SK-N-SH (cell line): ENCODE results near the gene GSC2. TPM values are rescaled to one million over a fixed set of nuclear protein-coding genes. Genes with fewer than 3 reads are reported as not detected.

Experiments
- CTCF ChIA-PET: fragments of 300-600, 350-600 bp; formaldehyde crosslinking; extraction: SDS; loops from one replicate; lab custom pipeline; 2021; lab: Yijun Ruan, JAX
- POLR2A ChIA-PET: fragments of 350-600 bp; sonication (Branson Sonifier 250); formaldehyde crosslinking; extraction: SDS; loops from one replicate; lab custom pipeline; 2020; ENCODE audit warnings: antibody characterized with exemption, inconsistent platforms; lab: Yijun Ruan, JAX
- DNase-seq: peaks from one replicate; pipeline ENCODE4 v3.0.0; 2012
- H2AFZ ChIP-seq: fragments of 200-600 bp; sonication (generic); 2 replicates; pipeline ENCODE4 v1.8.1; 2016; ENCODE audit warnings: antibody characterized with exemption, mild to moderate bottlenecking, low read depth
- H3F3A ChIP-seq: fragments of 200-600 bp; sonication (generic); replicated peaks from 2 replicates; pipeline ENCODE3; 2016; ENCODE audit warnings: antibody characterized with exemption, mild to moderate bottlenecking; ENCODE audit not compliant: insufficient read depth
- H3K27ac ChIP-seq, 2 experiments: fragments of 200-500 bp in 1 of 2; fragments of 200-600 bp in 1 of 2; sonication (Bioruptor generic) in 1 of 2; sonication (generic), shearing (Covaris generic) in 1 of 2; 2 replicates each; pipeline versions ENCODE4 v1.5.1 to v1.6.1; 2014 to 2016; ENCODE audit warnings: low read depth in 2 of 2, inconsistent platforms in 1 of 2, low read length in 1 of 2, mild to moderate bottlenecking in 1 of 2, mixed read lengths in 1 of 2
- H3K27me3 ChIP-seq: fragments of 200-600 bp; sonication (generic), shearing (Covaris generic); 2 replicates; pipeline ENCODE4 v1.6.1; 2016; ENCODE audit warnings: mixed run types; ENCODE audit not compliant: insufficient read depth
- H3K36me3 ChIP-seq, 2 experiments: fragments of 200-500 bp in 1 of 2; fragments of 200-600 bp in 1 of 2; sonication (Bioruptor generic) in 1 of 2; sonication (generic) in 1 of 2; replicated peaks in 1 of 2; 2 replicates each; pipeline versions ENCODE3 to v1.5.1; 2014 to 2016; ENCODE audit warnings: low read length in 1 of 2, mild to moderate bottlenecking in 1 of 2; ENCODE audit not compliant: insufficient read depth in 2 of 2, control insufficient read depth in 1 of 2
- H3K4me1 ChIP-seq, 2 experiments: fragments of 200-500 bp in 1 of 2; fragments of 200-600 bp in 1 of 2; sonication (Bioruptor generic) in 1 of 2; sonication (generic), shearing (Covaris generic) in 1 of 2; 2 replicates each; pipeline versions ENCODE4 v1.5.1 to v1.6.1; 2014 to 2016; ENCODE audit warnings: low read depth in 1 of 2, low read length in 1 of 2, mixed run types in 1 of 2; ENCODE audit not compliant: insufficient read depth in 2 of 2, control insufficient read depth in 1 of 2
- H3K4me2 ChIP-seq: fragments of 200-600 bp; sonication (generic), shearing (Covaris generic); 2 replicates; pipeline ENCODE4 v1.6.1; 2017; ENCODE audit warnings: mixed run types
- H3K4me3 ChIP-seq, 2 experiments: fragments of 200-500 bp in 1 of 2; fragments of 200-600 bp in 1 of 2; sonication (Bioruptor generic) in 1 of 2; sonication (generic), shearing (Covaris generic) in 1 of 2; 2 replicates each; pipeline versions ENCODE4 v1.5.1 to v1.8.1; 2014 to 2016; ENCODE audit warnings: low read depth in 2 of 2, inconsistent platforms in 1 of 2, low read length in 1 of 2, mild to moderate bottlenecking in 1 of 2, mixed read lengths in 1 of 2, moderate library complexity in 1 of 2
- H3K79me2 ChIP-seq: fragments of 200-600 bp; sonication (generic); 2 replicates; pipeline ENCODE4 v1.8.1; 2017; ENCODE audit warnings: mild to moderate bottlenecking; ENCODE audit not compliant: insufficient read depth
- H3K9ac ChIP-seq: fragments of 200-600 bp; sonication (generic); 2 replicates; pipeline ENCODE4 v1.6.1; 2017; ENCODE audit warnings: mixed run types
- H3K9me2 ChIP-seq: fragments of 200-600 bp; sonication (generic); 2 replicates; pipeline ENCODE4 v1.6.1; 2017; ENCODE audit warnings: mixed run types
- H3K9me3 ChIP-seq: fragments of 200-600 bp; sonication (generic); 2 replicates; pipeline ENCODE4 v1.6.1; 2017; ENCODE audit warnings: mixed run types, mild to moderate bottlenecking, moderate library complexity
- H4K20me1 ChIP-seq: fragments of 200-600 bp; sonication (generic); 2 replicates; pipeline ENCODE4 v1.6.1; 2017; ENCODE audit warnings: mild to moderate bottlenecking, mixed run types; ENCODE audit not compliant: insufficient read depth
- ELF1 ChIP-seq: IDR thresholded peaks from 2 replicates; pipeline ENCODE4 v1.4.0; 2012
- EP300 ChIP-seq, 2 experiments: IDR thresholded peaks; 2 replicates each; pipeline versions ENCODE4 v1.4.0 to v1.6.1; 2012; ENCODE audit warnings: borderline replicate concordance in 1 of 2, low read depth in 1 of 2, low read length in 1 of 2
- GABPA ChIP-seq: IDR thresholded peaks from 2 replicates; pipeline ENCODE4 v1.4.0; 2012; ENCODE audit warnings: low read depth, mild to moderate bottlenecking
- JUND ChIP-seq: IDR thresholded peaks from 2 replicates; pipeline ENCODE4 v1.4.0; 2012
- MEF2A ChIP-seq: IDR thresholded peaks from 2 replicates; pipeline ENCODE4 v1.4.0; 2012; ENCODE audit warnings: low read depth, borderline replicate concordance
- MXI1 ChIP-seq: IDR thresholded peaks from 2 replicates; pipeline ENCODE4 v1.6.1; 2012; ENCODE audit warnings: mild to moderate bottlenecking, low read depth, low read length, improper control_type of control experiment
- NFIC ChIP-seq: IDR thresholded peaks from 2 replicates; pipeline ENCODE4 v1.4.0; 2012; ENCODE audit warnings: borderline replicate concordance
- PBX3 ChIP-seq: IDR thresholded peaks from 2 replicates; pipeline ENCODE4; 2012
- RAD21 ChIP-seq: IDR thresholded peaks from 2 replicates; pipeline ENCODE4 v1.6.1; 2012; ENCODE audit warnings: mild to moderate bottlenecking, low read length
- SMC3 ChIP-seq: IDR thresholded peaks from 2 replicates; pipeline ENCODE4 v1.6.1; 2012; ENCODE audit warnings: low read depth, low read length, improper control_type of control experiment
- TAF1 ChIP-seq: IDR thresholded peaks from 2 replicates; pipeline ENCODE4 v1.6.1; 2012; ENCODE audit warnings: low read depth, mild to moderate bottlenecking, low read length, moderate library complexity, borderline replicate concordance
- TCF12 ChIP-seq: IDR thresholded peaks from 2 replicates; pipeline ENCODE4 v1.4.0; 2012
- USF2 ChIP-seq: fragments of 150-350 bp; IDR thresholded peaks from 2 replicates; pipeline ENCODE4 v1.6.1; 2017; ENCODE audit warnings: antibody characterized with exemption, low read length, low read depth, borderline replicate concordance
- YY1 ChIP-seq: IDR thresholded peaks from 2 replicates; pipeline ENCODE4 v1.4.0; 2012; ENCODE audit warnings: low read depth, mild to moderate bottlenecking
- ZBTB33 ChIP-seq: IDR thresholded peaks from 2 replicates; pipeline ENCODE4 v1.4.0; 2012; ENCODE audit warnings: low read depth, borderline replicate concordance
- WGBS: methylation state at CpG from one replicate; pipeline ENCODE4 v1.1.6; 2017; ENCODE audit warnings: low lambda C conversion rate; 5-methylcytosine and 5-hydroxymethylcytosine counted together
- polyA plus RNA-seq, 3 experiments: library from polyadenylated mRNA; depleted of rRNA; stranded (reverse); fragments of >200 nt; gene quantifications; 2 replicates each; pipeline ENCODE4 v1.2.3, GENCODE V29; 2012

The GSC2 gene
- polyA plus RNA-seq, 1 of the 3 experiments (the other 2 are of a cell fraction), result not detected

GRCh38 chr22:19109198-19110063, 40.7 kb downstream of the GSC2 start:
- Histone ChIP-seq H3K4me1 (peaks cover 8 to 10% of the 10 kb centered on the region in 2 experiments; a peak in 2 of 4 replicates), H3K36me3 (no peaks in the 10 kb centered on the region), H3K27ac (no peak overlapping the region), H3K9me3 (no peaks in the 10 kb centered on the region), H3K79me2 (peaks cover 97% of the 10 kb centered on the region), H3K9ac (no peak overlapping the region), H2AFZ (no peak overlapping the region), H4K20me1 (peaks cover 93% of the 10 kb centered on the region), H3F3A (no peaks in the 10 kb centered on the region), H3K4me2 (no peak overlapping the region), H3K27me3 (no peaks in the 10 kb centered on the region), H3K4me3 (no peak overlapping the region), H3K9me2 (no peaks in the 10 kb centered on the region)
- no peak for DNase-seq
- TF ChIP-seq ZBTB33, result no peak
- TF ChIP-seq GABPA, result no peak
- no peak for TF ChIP-seq TAF1
- no peak for TF ChIP-seq NFIC
- no peak for TF ChIP-seq YY1
- TF ChIP-seq USF2, result no peak
- TF ChIP-seq TCF12, result no peak
- no peak for TF ChIP-seq MXI1
- no peak for TF ChIP-seq RAD21
- CTCF ChIA-PET, result interaction anchor here (0.7 to 2.1 kb wide), 4 partner anchors 9 to 55 kb away, joined by 3 to 13 read pairs (median 3); partner anchors contain the start of gene ESS2
- POLR2A ChIA-PET, result interaction anchor here (0.7 kb wide), 1 partner anchor 13 kb away, joined by 3 read pairs; the partner anchor contains the start of gene DGCR2
- 93% methylated on average over 7 of the region's 7 CpGs for WGBS

GRCh38 chr22:19108807-19109197, 41.3 kb downstream of the GSC2 start:
- Histone ChIP-seq H3K36me3 (no peaks in the 10 kb centered on the region), H3K79me2 (peaks cover 97% of the 10 kb centered on the region), H3K9me2 (no peaks in the 10 kb centered on the region), H3K27me3 (no peaks in the 10 kb centered on the region), H3K27ac (no peak overlapping the region), H3F3A (no peaks in the 10 kb centered on the region), H3K4me1 (peaks cover 8 to 10% of the 10 kb centered on the region in 2 experiments; a peak in 2 of 4 replicates), H4K20me1 (peaks cover 96% of the 10 kb centered on the region), H3K4me2 (no peak overlapping the region), H3K4me3 (no peak overlapping the region), H2AFZ (no peak overlapping the region), H3K9me3 (no peaks in the 10 kb centered on the region), H3K9ac (no peak overlapping the region)
- POLR2A ChIA-PET, result interaction anchor here (1.0 kb wide), 1 partner anchor 13 kb away, joined by 5 read pairs; the partner anchor contains the start of gene DGCR2
- CTCF ChIA-PET, result interaction anchor here (4.7 kb wide), 1 partner anchor 9 kb away, joined by 14 read pairs; no protein-coding TSS in a partner anchor
- DNase-seq, result no peak
- TF ChIP-seq MEF2A (no peak), TAF1 (no peak), SMC3 (no peak), GABPA (no peak), NFIC (no peak), RAD21 (no peak), EP300 (IDR thresholded peaks at IDR 0.05; ENCODE audit: borderline replicate concordance in 1 of 2, low read depth in 1 of 2, low read length in 1 of 2) (no peak), ELF1 (no peak), USF2 (no peak), PBX3 (no peak), ZBTB33 (no peak), JUND (no peak)
- 93% methylated on average over 3 of the region's 3 CpGs for WGBS
